PFSK-1 (cell line): Measurements from ENCODE around the gene PDCD11.

Experiments
- POLR2AphosphoS5 ChIP-seq: IDR thresholded peaks from 2 replicates; pipeline ENCODE4 v1.6.1; 2012; ENCODE audit warnings: low read depth, mild to moderate bottlenecking, control low read depth, low read length, moderate library complexity
- REST ChIP-seq, 2 experiments: IDR thresholded peaks; 2 replicates each; pipeline versions ENCODE4 v1.6.1 to v1.8.0; 2011 to 2012; ENCODE audit warnings: low read depth in 2 of 2, low read length in 2 of 2, control low read depth in 1 of 2, inconsistent platforms in 1 of 2, mild to moderate bottlenecking in 1 of 2, moderate library complexity in 1 of 2; ENCODE audit not compliant: insufficient read depth in 1 of 2
- TAF1 ChIP-seq: IDR thresholded peaks from 2 replicates; pipeline ENCODE4 v1.6.1; 2012; ENCODE audit warnings: low read length, control low read depth, borderline replicate concordance; ENCODE audit not compliant: insufficient read depth

DNA sequence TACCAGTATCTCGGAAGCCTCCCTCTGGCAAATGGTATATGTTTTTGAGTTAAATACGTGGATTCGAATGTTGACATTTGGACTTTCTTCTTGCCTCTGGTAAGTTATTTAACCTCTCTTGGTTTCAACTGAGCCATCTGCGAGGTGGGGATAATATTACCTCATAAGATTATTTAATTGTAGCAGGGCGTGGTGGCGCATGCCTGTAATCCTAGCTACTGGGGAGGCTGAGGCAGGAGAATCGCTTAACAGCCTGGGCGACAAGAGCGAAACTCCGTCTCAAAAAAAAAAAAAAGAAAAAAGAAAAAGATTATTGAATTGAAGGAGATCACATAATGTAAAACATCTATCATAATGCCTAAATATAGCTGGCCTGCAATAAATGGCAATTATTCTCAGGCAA is 29.0 kb upstream of the PDCD11 start:
- TF ChIP-seq POLR2AphosphoS5 (no peak), REST (IDR thresholded peaks at IDR 0.05; ENCODE audit: insufficient read depth in 1 of 2, low read depth in 2 of 2, low read length in 2 of 2) (no peak), TAF1 (no peak)
